Measurements from ENCODE around the gene FOXL2NB. TPM values are rescaled to one million over a fixed set of nuclear protein-coding genes. Genes with fewer than 3 reads are reported as not detected.
"Not testable (repeated sequence)": the region's sequence is repeated elsewhere in the genome, so short reads cannot be mapped to it uniquely, and the experiment has no call there.

The FOXL2NB gene
- total RNA-seq, 3 donors from 2014 or later (not counting 1 experiment from before 2014, with no cell fraction given): not detected

GRCh38 chr3:138916824-138917223 lies 30.2 kb upstream of the FOXL2NB start:
- Mint-ChIP-seq H3K27me3 (ENCODE audit: low read depth in 2 of 2) (peaks cover 8 to 13% of the 10 kb centered on the region in 2 donors), H3K4me1 (peaks cover 4 to 7% of the 10 kb centered on the region in 2 donors), H3K36me3 (no peaks in the 10 kb centered on the region), H3K9me3 (no peaks in the 10 kb centered on the region), H3K4me3 (peak overlapping the region; percentile 7), H3K27ac (no peak overlapping the region)
- no peak for TF ChIP-seq CTCF (IDR thresholded peaks at IDR 0.05)
- ATAC-seq (no peak), DNase-seq (no peak)
- no peaks in the 10 kb centered on the region for H3K9me3 ChIP-seq (ENCODE audit: control insufficient read depth, insufficient read depth, low read length)
- H3K27me3 ChIP-seq (ENCODE audit: control insufficient read depth, insufficient read depth, low read length): peaks cover 2% of the 10 kb centered on the region
- no peak overlapping the region for H3K27ac ChIP-seq (ENCODE audit: low read length)
- H3K4me1 ChIP-seq (ENCODE audit: control insufficient read depth, insufficient read depth, low read length): peaks cover 18% of the 10 kb centered on the region
- intact Hi-C loops (cut with micrococcal nuclease): no loop called here
- H3K4me3 ChIP-seq (ENCODE audit: low read length): no peak overlapping the region
- H3K36me3 ChIP-seq (ENCODE audit: control insufficient read depth, insufficient read depth, low read length): no peaks in the 10 kb centered on the region
- 80% methylated on average over 2 of the region's 2 CpGs for WGBS (ENCODE audit: insufficient coverage)

GRCh38 chr3:138919325-138919724 lies 27.7 kb upstream of the FOXL2NB start:
- H3K27me3 ChIP-seq (ENCODE audit: control insufficient read depth, insufficient read depth, low read length): peaks cover 2% of the 10 kb centered on the region
- no peak overlapping the region for H3K4me3 ChIP-seq (ENCODE audit: low read length)
- no peaks in the 10 kb centered on the region for H3K9me3 ChIP-seq (ENCODE audit: control insufficient read depth, insufficient read depth, low read length)
- H3K27me3 Mint-ChIP-seq (ENCODE audit: low read depth in 2 of 2): peaks cover 9 to 15% of the 10 kb centered on the region in 2 donors
- no peak for TF ChIP-seq CTCF (IDR thresholded peaks at IDR 0.05)
- 66% methylated on average over 4 of the region's 4 CpGs for WGBS (ENCODE audit: insufficient coverage)
- intact Hi-C loops (cut with micrococcal nuclease): no loop called here
- no peak overlapping the region for H3K27ac ChIP-seq (ENCODE audit: low read length)
- ATAC-seq (no peak), DNase-seq (no peak)
- H3K36me3 ChIP-seq (ENCODE audit: control insufficient read depth, insufficient read depth, low read length): no peaks in the 10 kb centered on the region
- peaks cover 21% of the 10 kb centered on the region for H3K4me1 ChIP-seq (ENCODE audit: control insufficient read depth, insufficient read depth, low read length)
- H3K9me3 Mint-ChIP-seq: no peaks in the 10 kb centered on the region
- peaks cover 4 to 11% of the 10 kb centered on the region in 2 donors for H3K4me1 Mint-ChIP-seq
- no peaks in the 10 kb centered on the region for H3K36me3 Mint-ChIP-seq
- H3K27ac Mint-ChIP-seq: no peak overlapping the region
- no peak overlapping the region for H3K4me3 Mint-ChIP-seq

GRCh38 chr3:138921316-138922292 lies 25.4 kb upstream of the FOXL2NB start:
- H3K36me3 ChIP-seq (ENCODE audit: control insufficient read depth, insufficient read depth, low read length): no peaks in the 10 kb centered on the region
- H3K4me3 ChIP-seq (ENCODE audit: low read length): no peak overlapping the region
- peaks cover 9 to 15% of the 10 kb centered on the region in 2 donors for H3K27me3 Mint-ChIP-seq (ENCODE audit: low read depth in 2 of 2)
- no peak for DNase-seq
- peaks cover 2% of the 10 kb centered on the region for H3K27me3 ChIP-seq (ENCODE audit: control insufficient read depth, insufficient read depth, low read length)
- no peaks in the 10 kb centered on the region for H3K36me3 Mint-ChIP-seq
- no peak overlapping the region for H3K4me3 Mint-ChIP-seq
- H3K27ac Mint-ChIP-seq: no peak overlapping the region
- TF ChIP-seq CTCF (IDR thresholded peaks at IDR 0.05): no peak
- H3K9me3 ChIP-seq (ENCODE audit: control insufficient read depth, insufficient read depth, low read length): no peaks in the 10 kb centered on the region
- WGBS (ENCODE audit: insufficient coverage): 90% methylated on average over 7 of the region's 8 CpGs
- ATAC-seq: no peak
- H3K9me3 Mint-ChIP-seq: no peaks in the 10 kb centered on the region
- intact Hi-C loops (cut with micrococcal nuclease): no loop called here
- H3K4me1 Mint-ChIP-seq: peaks cover 0 to 4% of the 10 kb centered on the region in 2 donors
- no peak overlapping the region for H3K27ac ChIP-seq (ENCODE audit: low read length)
- peaks cover 3% of the 10 kb centered on the region for H3K4me1 ChIP-seq (ENCODE audit: control insufficient read depth, insufficient read depth, low read length)

GRCh38 chr3:138922400-138922799 lies 24.6 kb upstream of the FOXL2NB start:
- H3K36me3 ChIP-seq (ENCODE audit: control insufficient read depth, insufficient read depth, low read length); H3K4me1 Mint-ChIP-seq; H3K36me3 Mint-ChIP-seq; H3K4me3 Mint-ChIP-seq; intact Hi-C loops (cut with micrococcal nuclease); H3K9me3 ChIP-seq (ENCODE audit: control insufficient read depth, insufficient read depth, low read length); H3K4me1 ChIP-seq (ENCODE audit: control insufficient read depth, insufficient read depth, low read length); H3K9me3 Mint-ChIP-seq; H3K4me3 ChIP-seq (ENCODE audit: low read length); H3K27me3 ChIP-seq (ENCODE audit: control insufficient read depth, insufficient read depth, low read length); DNase-seq; ATAC-seq; H3K27ac Mint-ChIP-seq; H3K27ac ChIP-seq (ENCODE audit: low read length): not testable (repeated sequence)
- WGBS (ENCODE audit: insufficient coverage): 92% methylated on average over 5 of the region's 6 CpGs
- peaks cover 9 to 15% of the 10 kb centered on the region in 2 donors for H3K27me3 Mint-ChIP-seq (ENCODE audit: low read depth in 2 of 2)

Data from natural killer cell (primary cell).